ENCODE measurements around the gene CDC42BPA. TPM values are rescaled to one million over a fixed set of nuclear protein-coding genes. Genes with fewer than 3 reads are reported as not detected.
"Not testable (repeated sequence)": the region's sequence is repeated elsewhere in the genome, so short reads cannot be mapped to it uniquely, and the experiment has no call there.

CDC42BPA gene
- total RNA-seq, 2 experiments from 2014 or later: 1.8 to 2.1 TPM

- H3K4me1 Mint-ChIP-seq (ENCODE audit: low read depth): no peaks in the 10 kb centered on the region
- H3K36me3 Mint-ChIP-seq (ENCODE audit: low read depth): no peaks in the 10 kb centered on the region
- ChIA-PET POLR2A (interaction anchor here (0.7 kb wide), 1 partner anchor 114 kb away, joined by 3 read pairs; no protein-coding TSS in a partner anchor), CTCF (no interaction called here)
- ATAC-seq (no peak), DNase-seq (no peak)
- H3K27ac Mint-ChIP-seq: no peak overlapping the region
- TF ChIP-seq CTCF (IDR thresholded peaks at IDR 0.05): no peak
- H3K27me3 Mint-ChIP-seq: peaks cover 1% of the 10 kb centered on the region
- intact Hi-C loops (cut with micrococcal nuclease): no loop called here
- no peaks in the 10 kb centered on the region for H3K9me3 Mint-ChIP-seq
- no peak overlapping the region for H3K4me3 Mint-ChIP-seq
Observed at GRCh38 chr1:227004796-227005195, 313.5 kb downstream of the CDC42BPA start.

- POLR2A ChIA-PET: no interaction called here
- TF ChIP-seq CTCF (IDR thresholded peaks at IDR 0.05): no peak
- no peak for ATAC-seq
- Mint-ChIP-seq H3K36me3 (ENCODE audit: low read depth) (no peaks in the 10 kb centered on the region), H3K9me3 (no peaks in the 10 kb centered on the region), H3K27ac (no peak overlapping the region), H3K4me3 (no peak overlapping the region), H3K4me1 (ENCODE audit: low read depth) (no peaks in the 10 kb centered on the region), H3K27me3 (no peaks in the 10 kb centered on the region)
- DNase-seq: no peak
- CTCF ChIA-PET: no interaction called here
- intact Hi-C loops (cut with micrococcal nuclease): no loop called here
Observed at GRCh38 chr1:227003165-227003564, 315.1 kb downstream of the CDC42BPA start.

- Mint-ChIP-seq H3K4me1 (ENCODE audit: low read depth) (no peaks in the 10 kb centered on the region), H3K27ac (no peak overlapping the region), H3K36me3 (ENCODE audit: low read depth) (no peaks in the 10 kb centered on the region), H3K27me3 (no peaks in the 10 kb centered on the region), H3K4me3 (no peak overlapping the region), H3K9me3 (no peaks in the 10 kb centered on the region)
- ATAC-seq (no peak), DNase-seq (no peak)
- ChIA-PET POLR2A (no interaction called here), CTCF (interaction anchor here (0.6 kb wide), 1 partner anchor 481 kb away, joined by 3 read pairs; no protein-coding TSS in a partner anchor)
- TF ChIP-seq CTCF (IDR thresholded peaks at IDR 0.05): no peak
- intact Hi-C loops (cut with micrococcal nuclease): no loop called here
Observed at GRCh38 chr1:227002531-227003049, 315.7 kb downstream of the CDC42BPA start.

- H3K27me3 Mint-ChIP-seq; H3K36me3 Mint-ChIP-seq (ENCODE audit: low read depth); ATAC-seq; H3K27ac Mint-ChIP-seq; DNase-seq; H3K4me1 Mint-ChIP-seq (ENCODE audit: low read depth); CTCF ChIA-PET; H3K4me3 Mint-ChIP-seq; intact Hi-C loops (cut with micrococcal nuclease); H3K9me3 Mint-ChIP-seq; POLR2A ChIA-PET: not testable (repeated sequence)
Observed at GRCh38 chr1:226999579-226999978, 318.7 kb downstream of the CDC42BPA start.

- ChIA-PET CTCF (no interaction called here), POLR2A (interaction anchor here (1.5 kb wide), 1 partner anchor 16 kb away, joined by 4 read pairs; no protein-coding TSS in a partner anchor)
- Mint-ChIP-seq H3K4me1 (ENCODE audit: low read depth) (peaks cover 2% of the 10 kb centered on the region), H3K36me3 (ENCODE audit: low read depth) (no peaks in the 10 kb centered on the region), H3K4me3 (no peak overlapping the region), H3K9me3 (no peaks in the 10 kb centered on the region), H3K27me3 (no peaks in the 10 kb centered on the region), H3K27ac (no peak overlapping the region)
- no peak for TF ChIP-seq CTCF (IDR thresholded peaks at IDR 0.05)
- DNase-seq (no peak), ATAC-seq (no peak)
- intact Hi-C loops (cut with micrococcal nuclease): no loop called here
Observed at GRCh38 chr1:226995365-226996332, 322.6 kb downstream of the CDC42BPA start.

All from activated CD8-positive, alpha-beta T cell treated with anti-CD3 and anti-CD28 coated beads for 36 hours (primary cell).